CD4-positive, alpha-beta T cell treated with Interleukin-15 for 4 hours (primary cell): ENCODE results near the gene SFXN5.

Source experiments
- DNase-seq: peaks from one replicate; pipeline ENCODE4 v3.0.0-alpha.2; 2020; ENCODE audit warnings: low spot score

The SFXN5 gene

GRCh38 chr2:73053316-73054114, 18.0 kb downstream of the SFXN5 start:
- no peak for DNase-seq

GRCh38 chr2:73050121-73050545, 21.4 kb downstream of the SFXN5 start:
- no peak for DNase-seq

GRCh38 chr2:73043929-73044832, 27.3 kb downstream of the SFXN5 start:
- DNase-seq, result no peak

- no peak for DNase-seq
These were observed 28.2 kb downstream of the SFXN5 start for GRCh38 chr2:73043276-73043675.

GRCh38 chr2:73037947-73038585, 33.4 kb downstream of the SFXN5 start:
- DNase-seq, result no peak

GRCh38 chr2:73036766-73037165, 34.7 kb downstream of the SFXN5 start:
- DNase-seq, result no peak

- DNase-seq, result no peak
These were observed 35.4 kb downstream of the SFXN5 start for GRCh38 chr2:73035899-73036711.

GRCh38 chr2:73034661-73035375, 36.7 kb downstream of the SFXN5 start:
- no peak for DNase-seq

- no peak for DNase-seq
These were observed 37.6 kb downstream of the SFXN5 start for GRCh38 chr2:73033766-73034381.

GRCh38 chr2:73033142-73033765, 38.3 kb downstream of the SFXN5 start:
- DNase-seq, result no peak

GRCh38 chr2:73032702-73033097, 38.8 kb downstream of the SFXN5 start:
- DNase-seq, result no peak

GRCh38 chr2:73031725-73032701, 39.5 kb downstream of the SFXN5 start:
- DNase-seq, result no peak

- DNase-seq, result no peak
These were observed 40.3 kb downstream of the SFXN5 start for GRCh38 chr2:73031095-73031678.

- DNase-seq, result no peak
These were observed 42.7 kb downstream of the SFXN5 start for GRCh38 chr2:73028841-73029240.

GRCh38 chr2:73027340-73027739, 44.2 kb downstream of the SFXN5 start:
- DNase-seq, result no peak

- DNase-seq, result no peak
These were observed 48.0 kb downstream of the SFXN5 start for GRCh38 chr2:73023497-73023896.

GRCh38 chr2:73022024-73022568, 49.4 kb downstream of the SFXN5 start:
- DNase-seq, result no peak

- DNase-seq, result no peak
These were observed 50.0 kb downstream of the SFXN5 start for GRCh38 chr2:73021371-73022010.
